HG03175 (cell line): ENCODE data around the gene TNFAIP8.

Experiments
- ATAC-seq: cut with Tn5 transposase; IDR thresholded peaks from one replicate; pipeline ENCODE4 v1.9.1; 2021; ENCODE audit warnings: mild to moderate bottlenecking, moderate library complexity; ENCODE audit not compliant: unreplicated experiment

Gene TNFAIP8

GRCh38 chr5:119365847-119366539 is 10.2 kb downstream of the TNFAIP8 start:
- no peak for ATAC-seq

DNA sequence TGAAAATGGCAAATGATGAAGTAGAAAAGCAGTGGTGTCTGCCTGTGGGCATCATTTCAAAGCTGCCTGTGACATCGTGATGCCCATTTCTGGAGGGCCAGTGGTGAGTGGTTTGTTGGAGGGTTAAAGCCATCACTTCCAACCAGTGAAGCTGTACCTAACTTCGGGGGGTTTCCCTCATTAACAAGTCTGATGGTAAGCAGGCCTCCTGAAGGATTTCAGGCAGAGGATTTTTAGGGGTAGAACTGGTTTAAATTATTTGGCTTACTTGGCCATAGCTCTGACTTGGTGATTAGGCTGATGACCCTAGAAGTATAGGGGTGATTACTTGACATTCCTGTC is 10.7 kb downstream of the TNFAIP8 start:
- ATAC-seq: peak; percentile 31

GRCh38 chr5:119367502-119368237 is 11.9 kb downstream of the TNFAIP8 start:
- ATAC-seq: peak; percentile 81

DNA sequence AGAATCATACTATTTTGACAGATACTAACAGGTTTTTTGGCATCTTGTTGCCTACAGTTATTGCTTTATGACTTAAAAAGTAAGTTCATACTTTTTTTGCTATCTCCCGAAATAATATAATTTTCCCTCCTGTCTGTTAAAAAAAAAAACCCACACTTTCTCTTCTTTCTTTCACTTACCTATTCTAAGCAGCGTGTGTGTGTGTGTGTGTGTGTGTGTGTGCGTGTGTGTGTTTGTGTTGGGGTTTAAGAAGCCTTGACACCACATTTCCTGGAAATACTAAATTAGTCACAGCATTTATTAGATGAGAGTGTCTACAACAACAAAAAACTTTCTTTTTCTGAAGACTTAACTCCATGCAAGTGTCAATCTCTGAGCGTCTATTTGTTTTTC is 12.4 kb downstream of the TNFAIP8 start:
- ATAC-seq: no peak

GRCh38 chr5:119370486-119370885 is 14.7 kb downstream of the TNFAIP8 start:
- no peak for ATAC-seq

DNA sequence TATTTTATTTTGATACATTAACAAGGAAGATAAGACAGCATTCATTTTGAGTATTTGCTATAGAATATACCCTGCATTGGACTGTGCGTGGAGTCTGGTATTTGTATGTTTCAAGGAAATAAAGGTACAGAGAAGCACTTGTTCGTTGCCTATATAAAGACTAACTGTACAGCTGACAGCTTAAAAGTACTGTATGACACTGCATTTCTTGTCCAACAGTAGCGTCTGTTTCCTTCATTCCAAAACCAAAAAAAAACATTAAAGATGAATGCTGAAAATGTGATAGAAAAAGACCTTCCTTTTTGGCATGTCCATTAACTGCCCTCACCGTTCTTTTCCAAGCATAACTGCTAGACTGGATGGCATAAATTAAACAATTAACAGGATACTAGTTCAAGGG is 15.3 kb downstream of the TNFAIP8 start:
- ATAC-seq: no peak

DNA sequence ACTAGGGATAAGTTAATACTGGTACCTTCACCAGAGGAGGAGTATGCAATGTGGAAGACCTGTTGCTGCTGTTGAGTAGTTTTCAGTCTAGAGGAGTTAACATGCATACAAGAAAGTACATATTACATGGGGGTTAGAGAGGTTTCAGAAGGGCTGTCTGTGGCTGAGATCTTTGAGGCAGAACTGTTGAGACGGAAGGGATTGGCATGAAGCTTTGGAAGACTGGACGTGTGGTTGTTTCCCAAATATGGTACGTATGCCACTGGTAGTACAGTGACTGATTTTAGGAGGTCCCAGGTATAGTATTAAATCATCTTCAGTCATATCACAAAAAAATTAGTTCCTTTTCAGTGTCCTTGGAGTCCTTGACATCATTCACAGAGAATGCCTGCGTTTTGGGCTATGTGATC is 17.6 kb downstream of the TNFAIP8 start:
- ATAC-seq: peak; percentile 66

DNA sequence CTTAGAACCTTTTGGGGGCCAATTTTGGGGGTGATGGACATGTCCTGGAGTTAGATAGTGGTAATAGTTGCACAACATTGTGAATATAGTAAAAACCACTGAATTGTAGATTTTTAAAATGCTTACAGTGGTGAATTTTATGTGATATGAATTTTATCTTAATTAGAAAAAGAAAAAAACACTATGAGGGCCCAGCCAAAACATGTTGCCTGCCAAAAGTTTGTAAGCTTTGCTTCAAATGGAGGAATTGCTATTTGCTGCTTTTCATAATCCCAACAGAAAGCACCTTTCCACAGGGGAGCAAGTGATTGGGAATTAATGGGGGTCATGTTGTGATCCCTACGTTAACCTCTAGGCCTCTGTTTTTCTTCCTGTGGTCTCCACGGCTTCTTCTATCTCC is 19.1 kb downstream of the TNFAIP8 start:
- no peak for ATAC-seq

GRCh38 chr5:119377066-119377465 is 21.2 kb downstream of the TNFAIP8 start:
- ATAC-seq: no peak

- no peak for ATAC-seq
Measured at GRCh38 chr5:119378075-119378700, 22.4 kb downstream of the TNFAIP8 start.

DNA sequence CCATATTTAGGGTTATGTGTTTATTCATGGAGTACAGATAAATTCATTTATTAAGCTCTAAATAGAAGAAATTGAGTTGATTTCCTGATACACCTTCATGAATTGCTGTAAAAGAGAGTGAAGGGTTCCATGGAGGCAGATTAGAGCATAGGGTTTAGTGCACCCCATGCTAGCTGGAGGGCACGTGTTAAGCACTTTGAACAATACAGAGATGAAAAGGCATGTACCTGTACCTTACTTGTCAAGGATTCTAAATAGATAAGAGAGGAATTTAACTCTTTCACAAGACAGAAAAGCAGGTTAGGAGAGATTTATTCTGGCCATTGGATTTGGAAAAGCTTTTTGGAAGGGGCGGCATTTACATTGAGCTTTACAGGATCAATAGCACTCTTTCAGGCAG is 23.3 kb downstream of the TNFAIP8 start:
- ATAC-seq: no peak

DNA sequence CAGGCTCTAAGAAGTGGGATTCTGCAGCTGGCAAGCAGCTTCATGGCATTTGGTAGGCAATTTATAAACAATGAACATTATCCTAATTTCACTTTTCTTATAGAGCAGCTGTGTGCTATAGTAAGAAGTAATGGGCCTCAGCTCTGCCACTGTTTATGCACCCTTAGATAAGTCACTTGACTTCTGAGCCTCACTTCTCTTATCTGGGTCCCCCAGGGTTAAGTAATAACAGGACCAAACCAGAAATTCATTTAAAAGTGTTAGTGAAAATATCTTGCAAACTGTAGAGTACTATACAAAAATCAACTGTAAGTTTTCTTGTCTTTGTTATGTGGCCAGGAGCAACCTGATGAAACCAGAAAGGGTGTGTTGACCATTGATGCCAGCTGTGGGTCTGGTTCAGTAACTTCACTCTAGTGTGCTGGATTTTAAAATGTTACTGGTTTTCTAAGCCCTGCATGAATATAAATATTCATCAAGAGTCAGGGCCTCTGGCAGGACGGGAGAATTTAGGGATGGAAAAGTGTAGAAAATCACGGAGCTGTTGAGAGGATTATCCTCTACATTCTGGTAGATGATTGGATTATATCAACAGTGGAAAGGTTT is 24.2 kb downstream of the TNFAIP8 start:
- ATAC-seq: peak; percentile 36

DNA sequence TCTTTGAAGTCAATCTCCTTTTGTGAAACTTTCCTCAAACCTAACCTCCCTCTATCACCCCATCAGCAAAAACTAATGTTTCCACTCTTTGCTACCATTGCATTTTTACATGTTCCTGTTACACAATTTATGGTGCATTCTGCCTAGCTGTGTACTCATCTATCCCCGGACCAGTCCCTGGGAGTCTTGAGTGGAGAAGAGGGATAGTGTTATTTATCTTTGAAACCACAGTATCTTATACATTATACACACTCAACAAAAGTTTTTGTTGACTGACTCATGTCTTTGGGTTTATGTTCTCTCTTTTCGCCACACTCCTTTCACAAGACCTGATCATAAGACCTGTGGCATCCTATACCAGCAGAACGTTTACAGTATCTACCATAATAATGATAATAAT is 26.4 kb downstream of the TNFAIP8 start:
- ATAC-seq: no peak

DNA sequence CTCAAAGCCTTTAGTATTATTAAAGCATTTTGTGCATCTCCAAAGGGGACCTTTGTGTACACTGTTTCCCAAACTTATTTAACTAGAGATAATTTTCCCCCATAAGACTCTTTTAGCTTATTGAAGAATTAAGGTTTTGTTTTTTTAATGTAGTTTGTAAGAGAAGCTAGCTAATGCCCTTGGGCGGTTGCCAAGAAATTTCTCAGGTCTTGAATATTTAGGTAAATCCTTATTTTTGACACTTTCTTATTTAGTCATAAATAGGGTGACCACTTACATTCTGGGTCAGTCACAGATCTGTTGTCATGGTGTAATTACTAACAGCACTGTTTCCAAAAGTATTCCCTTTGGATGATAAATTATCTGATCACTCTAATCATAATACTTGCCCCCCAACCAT is 27.2 kb downstream of the TNFAIP8 start:
- ATAC-seq: no peak

DNA sequence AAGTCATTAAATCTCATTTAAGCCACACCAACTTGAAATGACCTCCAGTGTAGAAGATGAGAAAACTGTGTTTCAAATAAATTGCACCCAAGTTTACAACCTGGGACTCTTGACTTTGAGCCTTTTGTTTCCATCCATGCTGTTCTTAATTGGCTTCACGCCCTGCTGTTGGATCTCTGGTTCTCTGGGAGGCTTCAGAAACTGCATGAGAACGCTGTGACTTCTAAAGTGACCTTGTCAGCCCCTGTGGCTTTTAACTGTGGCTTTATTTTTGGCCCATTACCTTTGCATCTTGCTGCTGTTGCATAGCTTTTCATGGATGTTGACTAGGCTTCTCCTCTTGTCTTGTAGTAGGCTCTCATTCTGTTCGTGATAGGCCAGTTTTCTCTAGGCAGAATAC is 29.3 kb downstream of the TNFAIP8 start:
- ATAC-seq: peak; percentile 32

DNA sequence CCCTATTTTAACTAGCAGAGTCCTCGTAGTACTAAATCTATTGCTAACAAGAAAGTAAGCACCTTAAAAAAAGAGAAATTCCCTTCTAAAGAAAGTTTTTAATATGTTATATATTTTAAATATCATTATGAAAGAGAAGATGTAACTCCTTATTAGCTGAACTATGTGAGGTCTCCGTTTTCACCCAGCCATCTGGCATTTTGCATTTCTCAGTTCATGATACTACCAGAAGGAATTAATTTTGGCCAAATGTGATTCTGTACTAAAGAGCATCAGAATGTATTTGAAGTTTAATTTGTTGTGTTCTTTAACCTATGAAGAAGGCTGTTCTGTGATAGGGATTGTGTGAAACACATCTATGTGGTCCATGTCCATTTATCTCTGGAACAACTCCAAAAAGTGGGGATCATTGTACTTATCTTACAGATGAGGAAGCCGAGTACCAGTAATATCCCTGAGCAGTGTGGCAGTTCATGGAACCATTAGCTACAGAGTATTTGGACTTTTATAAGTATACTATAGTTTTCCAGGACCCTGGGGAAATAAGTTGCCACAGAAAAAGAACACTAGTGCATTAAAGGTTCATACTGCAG is 29.8 kb downstream of the TNFAIP8 start:
- ATAC-seq: peak; percentile 41

DNA sequence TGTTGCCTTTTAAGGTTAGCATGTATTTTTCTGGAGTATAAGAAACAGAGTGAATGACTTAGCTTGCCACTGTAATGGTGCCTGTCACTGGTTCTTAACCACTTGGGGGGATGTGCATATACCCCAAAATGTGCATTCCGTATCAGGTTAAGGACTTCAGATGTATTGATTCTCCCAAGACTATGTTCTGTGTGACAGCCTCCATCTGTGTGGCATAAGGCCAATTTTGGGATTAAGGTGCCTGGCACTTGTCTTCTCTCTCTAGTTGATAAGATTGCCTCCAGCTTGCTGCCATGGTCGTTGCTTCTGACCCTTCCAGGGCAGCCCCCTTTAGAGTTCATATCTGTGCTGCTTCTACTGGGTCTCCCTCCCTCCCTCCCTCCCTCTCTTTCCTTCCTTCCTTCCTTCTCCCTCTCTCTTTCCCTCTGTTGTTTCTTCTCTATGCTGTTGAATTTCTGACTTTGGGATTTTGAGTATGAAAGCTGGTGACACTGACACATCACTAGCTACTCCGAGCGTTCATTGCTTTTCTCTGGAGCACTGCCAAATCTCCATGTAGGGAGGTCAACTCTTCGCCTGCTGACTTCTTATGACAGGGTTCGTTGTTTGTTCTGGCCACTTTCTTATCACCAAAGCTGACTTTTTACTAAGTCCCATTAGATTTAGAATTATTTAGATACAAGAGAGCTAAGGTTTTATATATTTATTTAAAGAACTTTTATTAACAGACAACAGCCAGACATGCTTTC is 31.0 kb downstream of the TNFAIP8 start:
- no peak for ATAC-seq

DNA sequence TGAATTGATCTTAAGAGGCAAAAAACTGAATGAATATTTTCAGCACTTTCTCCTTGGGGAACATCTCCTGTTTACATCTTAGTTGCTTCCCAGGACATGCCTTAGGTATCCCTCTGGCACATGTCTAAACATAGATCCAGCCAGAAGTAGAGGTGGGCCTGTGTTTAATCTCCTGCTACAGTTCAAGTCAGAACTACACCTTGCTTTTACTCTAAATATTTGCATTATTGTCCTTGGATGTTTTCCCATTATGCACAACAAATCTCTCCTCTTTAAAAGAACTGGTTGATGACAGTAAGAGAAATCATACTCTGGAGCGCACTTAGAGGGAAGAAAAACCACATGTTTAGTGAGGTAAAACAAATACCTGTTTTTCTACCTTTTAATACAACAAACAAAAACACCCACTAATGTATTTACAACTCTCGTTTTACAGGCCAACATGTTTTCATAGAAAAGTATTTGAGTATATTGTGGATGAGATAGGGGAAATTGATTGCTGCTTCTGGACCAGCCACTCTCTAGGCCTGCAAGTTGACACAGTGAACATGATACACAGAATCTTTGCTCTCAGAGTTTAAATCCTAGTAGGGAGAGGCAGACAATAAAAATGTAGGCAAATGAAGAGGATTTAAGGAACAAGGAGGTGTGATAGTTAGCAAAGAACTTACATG is 32.3 kb downstream of the TNFAIP8 start:
- ATAC-seq: no peak

DNA sequence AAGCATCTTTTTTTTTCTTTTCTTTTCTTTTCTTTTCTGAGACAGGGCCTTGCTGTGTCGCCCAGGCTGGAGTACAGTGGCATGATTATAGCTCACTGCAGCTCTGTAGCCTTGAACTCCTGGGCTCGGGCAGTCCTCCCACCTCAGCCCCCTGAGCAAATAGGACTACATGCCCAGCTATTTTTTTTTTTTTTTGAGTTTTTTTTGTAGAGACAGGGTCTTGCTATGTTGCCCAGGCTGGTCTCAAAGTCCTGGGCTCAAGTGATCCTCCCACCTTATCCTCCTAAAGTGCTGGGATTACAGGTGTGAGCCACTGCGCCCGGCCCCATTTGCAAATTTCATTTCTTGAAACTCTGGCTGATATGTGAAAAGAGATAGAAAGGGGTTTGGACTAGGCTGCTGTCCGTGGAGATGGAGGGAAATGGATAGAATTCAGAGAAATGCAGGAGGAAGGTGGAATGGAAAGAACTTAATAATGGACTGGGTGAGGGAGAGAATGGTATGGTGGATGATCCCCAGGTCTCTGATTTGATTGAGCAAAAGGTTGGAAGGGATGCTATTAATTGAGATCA is 32.9 kb downstream of the TNFAIP8 start:
- ATAC-seq: no peak
